Measurements from ENCODE around the gene PSME2. TPM values are rescaled to one million over a fixed set of nuclear protein-coding genes. Genes with fewer than 3 reads are reported as not detected.
A peak's percentile ranks its signal among the peaks of the same experiment; 100 is the strongest.

Gene PSME2
- total RNA-seq, 1 donor from 2014 or later = 113 TPM

DNA sequence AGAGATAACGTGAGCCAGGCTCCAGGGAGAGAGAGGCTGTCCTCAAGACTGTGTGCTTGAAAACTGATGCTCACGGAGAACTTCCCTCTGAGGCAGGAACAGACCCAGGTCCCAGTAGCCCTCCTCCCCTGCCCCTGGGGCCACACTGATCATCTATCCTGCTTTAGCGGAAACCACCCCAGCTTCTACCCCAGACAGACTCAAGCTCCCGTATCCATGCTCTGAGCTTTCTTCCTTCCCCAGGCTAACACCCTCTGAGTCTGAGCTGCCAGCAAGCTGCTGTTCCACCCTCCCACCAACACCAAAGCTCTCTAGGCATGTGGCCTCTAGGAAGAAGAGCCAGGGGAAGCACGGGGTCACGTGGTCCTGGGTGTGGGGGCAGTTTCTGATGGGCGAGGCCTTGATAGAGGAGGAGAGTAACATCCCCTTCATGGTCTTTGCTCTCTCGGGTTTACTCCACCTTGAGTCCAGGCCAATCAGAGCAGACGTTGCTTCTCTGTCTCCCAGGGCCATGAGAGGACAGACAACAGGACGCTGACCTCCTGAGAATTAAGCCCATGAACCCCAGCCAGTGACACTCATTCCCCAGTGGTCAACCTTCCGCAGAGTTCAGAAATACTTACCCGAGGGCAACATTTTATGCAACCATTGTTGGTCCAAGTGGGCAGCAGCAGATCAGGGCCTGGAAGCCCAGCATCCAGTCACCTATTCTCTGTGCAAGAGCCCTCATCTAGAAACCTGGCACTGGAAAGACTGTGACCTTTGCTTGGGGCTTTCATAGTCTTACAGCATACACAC is 50.9 kb downstream of the PSME2 start:
- no peak for DNase-seq (ENCODE audit: low spot score)

DNA sequence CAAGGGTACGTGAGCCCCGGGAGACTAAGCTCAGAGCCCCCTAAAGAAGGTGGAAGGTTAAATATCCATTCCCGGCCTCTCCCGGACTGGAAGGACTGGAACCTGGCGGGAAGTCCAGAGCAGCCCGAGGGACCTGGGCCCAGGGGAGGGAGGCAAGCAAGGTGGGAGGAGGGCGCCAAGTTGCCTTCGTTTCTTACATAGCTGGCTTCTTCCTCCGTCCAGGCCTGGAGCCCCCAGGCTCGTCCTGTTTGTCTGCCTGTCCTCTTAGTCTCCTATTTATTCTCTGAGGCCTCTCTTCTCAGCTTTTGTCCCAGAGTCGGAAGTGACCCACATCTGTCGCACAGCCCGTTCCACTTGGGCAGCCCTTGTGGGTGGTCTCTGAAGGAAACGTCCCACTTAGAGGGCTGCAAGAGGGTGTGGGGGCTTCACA is 51.6 kb downstream of the PSME2 start:
- peak; percentile 68 for DNase-seq (ENCODE audit: low spot score)

DNA sequence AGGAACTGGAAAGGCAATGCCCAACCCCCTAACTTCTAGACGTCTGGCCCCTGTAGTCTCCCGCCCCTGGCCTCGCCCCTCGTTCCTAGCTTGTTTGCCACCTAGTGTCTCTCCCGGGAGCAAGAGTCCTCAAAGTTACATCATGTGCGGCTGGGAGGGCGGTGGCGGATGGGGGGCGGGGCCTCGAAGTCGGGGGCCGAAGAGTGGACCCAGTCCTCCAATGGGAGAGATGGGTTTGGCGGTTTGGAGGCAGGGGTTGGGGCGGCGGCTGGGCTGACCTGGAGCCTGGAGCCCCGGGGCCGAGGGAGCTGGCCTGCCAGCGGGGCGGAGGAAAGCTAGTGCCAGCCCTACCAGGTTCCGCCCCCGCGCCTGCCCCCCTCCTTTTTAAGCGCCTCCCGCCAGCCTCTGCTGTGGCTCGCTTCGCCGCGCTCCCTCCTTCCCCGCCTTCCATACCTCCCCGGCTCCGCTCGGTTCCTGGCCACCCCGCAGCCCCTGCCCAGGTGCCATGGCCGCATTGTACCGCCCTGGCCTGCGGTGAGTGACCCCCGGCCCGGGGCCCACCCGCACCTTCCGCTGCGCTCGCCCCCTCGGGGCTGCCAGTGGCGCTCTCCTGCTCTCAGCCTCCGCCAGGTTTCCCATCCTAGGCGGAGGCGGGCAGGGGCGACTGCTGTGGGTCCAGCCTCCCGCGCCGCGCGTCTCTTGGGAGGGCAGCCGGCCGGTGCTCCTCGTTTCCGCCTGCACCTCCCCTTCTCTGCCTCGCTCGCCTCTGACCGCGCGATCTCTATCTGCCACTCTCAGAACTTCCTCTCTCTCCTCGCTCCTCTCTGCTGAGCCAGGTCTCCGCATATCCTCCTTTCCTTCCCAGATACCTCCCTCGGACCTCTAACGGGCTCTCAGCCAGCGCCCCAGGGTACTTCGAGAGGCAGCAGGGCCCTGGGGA is 52.2 kb downstream of the PSME2 start, which contains the start of gene PCK2:
Gene PCK2, plus strand, starts transcription at position 411 of the 940 bp plus-strand sequence. Its CDS starts 95 bp downstream, at position 506.
- DNase-seq (ENCODE audit: low spot score) = peak; percentile 97

Small RNA genes lying within 50 kb of the gene (microRNA-seq; reads per million reads assigned to microRNA genes)
- not detected for gene MIR7703 (ENCODE audit: borderline number of aligned reads)

Other genes starting within 250 kb of the PSME2 start
- 19.2 TPM for gene DHRS4, start 192.8 kb downstream of the PSME2 start, total RNA-seq
- 18.9 TPM for gene DHRS4L2, start 157.7 kb downstream of the PSME2 start, total RNA-seq
- gene CARMIL3, start 94.6 kb downstream of the PSME2 start, total RNA-seq = 0.61 TPM
- not detected for gene CPNE6, start 75.0 kb downstream of the PSME2 start, total RNA-seq
- 39.1 TPM for gene PCK2, start 52.3 kb downstream of the PSME2 start, total RNA-seq
- gene DCAF11, start 31.8 kb downstream of the PSME2 start, total RNA-seq = 31.7 TPM
- 1.6 TPM for gene NRL, start 31.7 kb downstream of the PSME2 start, total RNA-seq
- gene FITM1, start 16.0 kb downstream of the PSME2 start, total RNA-seq = 0.58 TPM
- 121 TPM for gene PSME1, start 10.4 kb downstream of the PSME2 start, total RNA-seq
- gene EMC9, start 5.0 kb downstream of the PSME2 start, total RNA-seq = 15.5 TPM
- gene RNF31, start 888 bp upstream of the PSME2 start, total RNA-seq = 60.0 TPM
- 102 TPM for gene IRF9, start 14.7 kb upstream of the PSME2 start, total RNA-seq
- gene REC8, start 25.5 kb upstream of the PSME2 start, total RNA-seq = 31.5 TPM
- 46.3 TPM for gene IPO4, start 42.2 kb upstream of the PSME2 start, total RNA-seq
- 51.0 TPM for gene TM9SF1, start 48.8 kb upstream of the PSME2 start, total RNA-seq
- not detected for gene TSSK4, start 59.1 kb upstream of the PSME2 start, total RNA-seq
- 58.7 TPM for gene CHMP4A, start 66.9 kb upstream of the PSME2 start, total RNA-seq
- 10.3 TPM for gene MDP1, start 69.5 kb upstream of the PSME2 start, total RNA-seq
- 169 TPM for gene NEDD8, start 85.8 kb upstream of the PSME2 start, total RNA-seq
- 46.5 TPM for gene GMPR2, start 86.3 kb upstream of the PSME2 start, total RNA-seq
- gene TINF2, start 96.0 kb upstream of the PSME2 start, total RNA-seq = 73.3 TPM
- 0.77 TPM for gene TGM1, start 116.6 kb upstream of the PSME2 start, total RNA-seq
- 17.0 TPM for gene RABGGTA, start 125.0 kb upstream of the PSME2 start, total RNA-seq
- 19.0 TPM for gene DHRS1, start 153.2 kb upstream of the PSME2 start, total RNA-seq
- 23.4 TPM for gene NOP9, start 153.2 kb upstream of the PSME2 start, total RNA-seq
- gene CIDEB, start 161.4 kb upstream of the PSME2 start, total RNA-seq = 19.1 TPM
- gene LTB4R2, start 163.5 kb upstream of the PSME2 start, total RNA-seq = 7.2 TPM
- gene LTB4R, start 164.9 kb upstream of the PSME2 start, total RNA-seq = 11.9 TPM
- gene ADCY4, start 188.5 kb upstream of the PSME2 start, total RNA-seq = 59.6 TPM
- gene RIPK3, start 193.4 kb upstream of the PSME2 start, total RNA-seq = 12.7 TPM
- gene NFATC4, start 221.6 kb upstream of the PSME2 start, total RNA-seq = 41.3 TPM